IPS-18a (cell line): ENCODE results near the gene PRKAG1.

Source experiments
- H3K27ac ChIP-seq: one replicate; pipeline ENCODE4 v1.5.1; 2013; ENCODE audit warnings: low read length
- H3K27me3 ChIP-seq: one replicate; pipeline ENCODE4 v1.6.1; 2013; ENCODE audit warnings: mild to moderate bottlenecking, low read length; ENCODE audit not compliant: control insufficient read depth, insufficient read depth
- H3K36me3 ChIP-seq: one replicate; pipeline ENCODE4 v1.6.1; 2013; ENCODE audit warnings: low read depth, low read length; ENCODE audit not compliant: control insufficient read depth
- H3K4me1 ChIP-seq: one replicate; pipeline ENCODE4 v1.6.1; 2013; ENCODE audit warnings: low read depth, low read length; ENCODE audit not compliant: control insufficient read depth
- H3K4me3 ChIP-seq: one replicate; pipeline ENCODE4 v1.5.1; 2013; ENCODE audit warnings: low read length
- H3K9ac ChIP-seq: one replicate; pipeline ENCODE4 v1.6.1; 2013; ENCODE audit warnings: mild to moderate bottlenecking, low read length, moderate library complexity
- H3K9me3 ChIP-seq: one replicate; pipeline ENCODE4 v1.6.1; 2013; ENCODE audit warnings: low read depth, low read length; ENCODE audit not compliant: control insufficient read depth

The PRKAG1 gene

DNA sequence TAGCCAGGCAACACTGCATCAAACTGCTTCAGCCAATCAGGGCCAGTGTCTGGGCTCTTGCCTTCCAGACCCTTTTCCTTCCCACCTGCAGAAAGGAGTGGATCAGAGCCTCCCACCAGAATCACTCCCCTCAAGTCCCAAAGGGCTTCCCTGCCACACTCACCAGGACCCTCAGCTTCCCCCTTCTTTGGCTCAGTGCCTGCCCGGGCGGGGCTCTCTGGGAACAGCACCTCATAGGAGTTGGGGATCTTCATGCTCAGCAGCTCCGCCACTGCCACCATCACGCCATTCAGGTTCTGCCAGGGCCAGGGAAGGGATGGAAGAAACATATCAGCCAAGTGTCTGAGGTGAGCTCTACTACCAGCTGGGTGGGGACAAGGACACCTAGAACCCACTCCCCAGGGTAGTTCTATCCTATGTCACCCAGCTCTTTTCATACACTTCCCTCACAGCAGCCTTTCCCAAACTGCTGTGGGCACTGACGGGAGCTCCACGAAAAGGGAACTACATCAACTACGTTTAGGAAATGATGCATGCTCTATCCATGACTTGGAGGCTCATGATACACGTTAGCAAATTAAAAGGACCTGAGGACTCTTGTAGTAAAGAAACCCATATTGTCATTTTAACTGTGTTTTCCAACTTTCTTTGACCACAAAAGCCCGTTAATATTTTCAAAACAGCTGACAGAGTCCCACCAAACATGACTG lies 9.4 kb upstream of the PRKAG1 start:
- peaks cover 83% of the 10 kb centered on the region for H3K36me3 ChIP-seq
- no peaks in the 10 kb centered on the region for H3K27me3 ChIP-seq
- no peak overlapping the region for H3K4me3 ChIP-seq
- no peak overlapping the region for H3K9ac ChIP-seq
- H3K9me3 ChIP-seq = no peaks in the 10 kb centered on the region
- H3K4me1 ChIP-seq = no peaks in the 10 kb centered on the region
- no peak overlapping the region for H3K27ac ChIP-seq

DNA sequence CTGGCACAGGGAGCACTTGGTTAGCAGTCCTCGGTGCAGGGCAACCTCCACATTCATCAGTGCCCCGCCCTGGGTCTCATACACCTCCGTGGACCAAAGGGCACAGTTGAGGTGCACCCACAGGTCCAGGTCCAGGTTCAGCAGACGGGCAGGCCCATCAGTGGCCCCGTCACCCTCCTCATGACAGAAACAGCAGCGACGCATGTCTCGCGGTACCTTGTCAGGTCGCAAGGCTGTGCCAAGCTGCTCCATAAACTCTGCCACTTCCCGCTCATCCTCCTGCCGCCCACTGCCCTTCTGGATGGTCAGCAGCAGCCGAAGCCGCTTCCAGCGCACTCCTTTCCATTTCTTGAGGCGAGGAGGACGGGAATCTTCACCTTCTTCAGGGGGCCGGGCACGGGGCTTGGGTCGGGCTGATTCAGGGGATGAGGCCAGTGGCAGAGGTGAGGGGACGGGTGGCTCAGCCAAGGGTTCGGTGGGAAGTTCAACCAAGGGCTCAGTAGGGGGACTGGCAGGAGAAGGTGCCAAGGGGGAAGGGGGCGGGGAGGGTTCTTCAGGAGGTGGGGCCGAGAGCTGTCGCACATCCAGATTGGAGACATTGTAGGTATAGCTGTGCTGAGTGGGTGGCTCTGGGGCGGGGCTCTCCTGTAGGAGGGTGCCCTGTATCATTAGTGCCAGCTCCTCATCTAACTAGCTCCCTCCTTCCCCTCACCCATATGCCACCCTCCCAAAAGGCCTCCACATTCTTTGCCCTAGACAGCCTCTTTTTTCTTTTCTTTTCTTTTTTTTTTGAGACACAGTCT lies 8.3 kb upstream of the PRKAG1 start:
- H3K9ac ChIP-seq = no peak overlapping the region
- no peak overlapping the region for H3K27ac ChIP-seq
- no peaks in the 10 kb centered on the region for H3K9me3 ChIP-seq
- H3K36me3 ChIP-seq = peaks cover 82% of the 10 kb centered on the region
- no peaks in the 10 kb centered on the region for H3K4me1 ChIP-seq
- no peak overlapping the region for H3K4me3 ChIP-seq
- H3K27me3 ChIP-seq = no peaks in the 10 kb centered on the region

DNA sequence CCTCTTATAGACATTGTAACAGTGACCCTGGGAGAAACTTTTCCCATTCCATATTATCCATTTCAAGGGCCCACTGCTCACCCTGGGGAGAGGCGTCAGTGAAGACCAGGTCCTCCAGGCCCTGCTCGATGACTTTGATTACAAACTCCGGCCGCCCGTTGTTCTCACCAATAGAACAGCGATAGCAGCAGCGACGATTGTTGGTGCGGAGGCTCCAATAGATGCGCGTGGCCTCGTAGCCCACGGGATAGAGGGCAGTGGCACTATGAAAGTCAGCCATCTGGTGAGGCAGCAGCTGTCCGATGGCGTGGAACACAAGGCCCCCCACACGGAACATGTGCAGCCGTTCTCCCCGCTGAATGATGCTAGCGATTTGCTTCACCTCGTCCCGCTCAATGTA lies 7.5 kb upstream of the PRKAG1 start:
- H3K36me3 ChIP-seq = peaks cover 83% of the 10 kb centered on the region
- H3K4me1 ChIP-seq = no peaks in the 10 kb centered on the region

DNA sequence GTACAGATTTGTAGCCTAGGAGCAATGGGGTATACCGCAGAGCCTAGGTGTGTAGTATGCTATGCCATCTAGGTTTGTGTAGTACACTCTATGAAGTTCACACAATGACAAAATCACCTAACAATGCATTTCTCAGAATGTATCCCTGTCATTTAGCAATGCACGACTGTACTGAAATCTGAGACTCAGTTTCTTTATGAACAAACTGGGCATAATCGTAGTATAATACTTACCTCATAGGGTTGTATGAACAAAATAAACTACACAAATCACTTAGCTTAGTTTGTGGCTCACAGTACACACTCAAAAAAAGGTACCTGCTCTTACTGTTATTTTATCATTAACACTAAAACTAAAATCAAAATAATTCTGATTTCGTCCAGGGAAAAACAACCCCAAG lies 6.9 kb upstream of the PRKAG1 start:
- Histone ChIP-seq H3K9me3 (no peaks in the 10 kb centered on the region), H3K27ac (no peak overlapping the region), H3K27me3 (no peaks in the 10 kb centered on the region), H3K9ac (no peak overlapping the region), H3K4me1 (no peaks in the 10 kb centered on the region), H3K4me3 (no peak overlapping the region), H3K36me3 (peaks cover 81% of the 10 kb centered on the region)

More for the DNA sequence above, 7.5 kb upstream of the PRKAG1 start:
- Histone ChIP-seq H3K4me3 (no peak overlapping the region), H3K27ac (no peak overlapping the region), H3K9ac (no peak overlapping the region), H3K27me3 (no peaks in the 10 kb centered on the region), H3K9me3 (no peaks in the 10 kb centered on the region)

DNA sequence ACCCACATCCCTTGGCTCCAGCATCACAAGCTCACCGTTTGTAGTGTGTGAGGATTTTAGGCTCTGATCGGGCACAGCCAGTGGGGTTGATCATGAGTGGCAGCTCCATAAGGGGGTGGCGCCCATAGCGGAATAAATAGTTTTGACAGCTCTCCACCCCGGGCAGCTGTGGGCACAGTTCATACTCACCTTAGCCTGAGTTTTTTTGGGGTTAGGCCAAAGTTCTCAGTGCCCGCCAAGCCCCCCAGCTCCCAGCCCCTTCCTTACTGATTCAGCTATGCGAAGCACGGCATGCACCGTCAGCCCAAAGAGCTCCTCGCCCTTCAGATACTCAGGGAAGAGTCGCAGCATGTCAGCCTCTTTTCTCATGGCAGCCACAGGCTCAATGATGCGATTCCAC lies 6.0 kb upstream of the PRKAG1 start:
- no peaks in the 10 kb centered on the region for H3K27me3 ChIP-seq
- no peak overlapping the region for H3K27ac ChIP-seq
- peaks cover under 1% of the 10 kb centered on the region for H3K4me1 ChIP-seq
- H3K36me3 ChIP-seq = peaks cover 73% of the 10 kb centered on the region
- H3K9ac ChIP-seq = no peak overlapping the region
- H3K4me3 ChIP-seq = no peak overlapping the region
- H3K9me3 ChIP-seq = no peaks in the 10 kb centered on the region

DNA sequence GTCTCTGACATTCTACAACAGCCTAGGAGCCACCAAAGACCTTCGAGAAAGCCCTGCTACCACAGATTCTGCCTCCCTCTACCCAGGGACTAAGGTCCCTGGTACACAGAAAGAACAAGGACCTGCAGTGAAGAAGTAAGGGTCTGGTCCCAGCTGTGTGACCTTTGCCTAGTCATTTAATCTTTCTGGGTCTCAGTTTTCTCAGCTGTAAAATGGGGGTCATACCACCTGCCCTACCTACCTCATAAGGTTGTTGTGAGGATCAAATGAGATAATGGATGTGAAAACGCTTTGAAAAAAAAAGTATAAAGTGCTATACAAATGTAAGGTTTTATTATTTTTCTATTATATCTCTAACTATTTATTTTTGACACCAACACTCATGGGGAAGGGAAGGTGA lies 5.2 kb upstream of the PRKAG1 start:
- no peak overlapping the region for H3K27ac ChIP-seq
- H3K4me1 ChIP-seq = peaks cover 3% of the 10 kb centered on the region
- no peak overlapping the region for H3K9ac ChIP-seq
- no peaks in the 10 kb centered on the region for H3K9me3 ChIP-seq
- H3K27me3 ChIP-seq = no peaks in the 10 kb centered on the region
- peaks cover 66% of the 10 kb centered on the region for H3K36me3 ChIP-seq
- no peak overlapping the region for H3K4me3 ChIP-seq

DNA sequence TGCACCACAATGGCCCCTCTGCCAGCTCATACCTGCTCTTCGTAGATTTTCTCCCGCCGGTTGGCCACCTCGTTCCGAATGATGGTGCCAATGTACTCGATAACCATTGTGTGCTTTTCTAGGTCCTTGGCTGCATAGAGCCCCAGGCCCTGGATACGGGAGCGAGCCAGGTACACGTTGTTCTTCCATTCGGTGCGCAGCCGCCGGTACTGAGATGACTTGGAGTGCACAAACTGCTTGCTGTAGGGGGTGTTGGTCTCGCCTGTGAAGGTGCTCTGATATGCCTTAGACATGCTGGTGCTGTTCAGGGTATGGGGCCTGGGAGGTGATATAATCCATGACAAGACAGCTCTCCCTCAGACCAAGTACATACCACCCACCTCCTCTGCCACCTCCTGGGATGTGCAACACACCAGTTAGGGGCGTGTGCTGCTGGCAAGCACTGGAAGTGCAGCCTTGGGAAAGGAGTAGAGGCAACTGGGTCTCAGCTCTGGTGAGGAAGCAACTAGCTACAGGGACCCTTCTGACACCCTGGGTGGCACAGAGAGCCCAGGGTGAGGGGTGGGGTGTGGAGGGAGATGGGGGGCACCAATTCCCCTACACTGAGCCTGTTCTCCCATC lies 4.1 kb upstream of the PRKAG1 start:
- Histone ChIP-seq H3K36me3 (peaks cover 54% of the 10 kb centered on the region), H3K4me1 (peaks cover 6% of the 10 kb centered on the region), H3K27ac (no peak overlapping the region), H3K9me3 (no peaks in the 10 kb centered on the region), H3K4me3 (no peak overlapping the region), H3K9ac (no peak overlapping the region), H3K27me3 (no peaks in the 10 kb centered on the region)

DNA sequence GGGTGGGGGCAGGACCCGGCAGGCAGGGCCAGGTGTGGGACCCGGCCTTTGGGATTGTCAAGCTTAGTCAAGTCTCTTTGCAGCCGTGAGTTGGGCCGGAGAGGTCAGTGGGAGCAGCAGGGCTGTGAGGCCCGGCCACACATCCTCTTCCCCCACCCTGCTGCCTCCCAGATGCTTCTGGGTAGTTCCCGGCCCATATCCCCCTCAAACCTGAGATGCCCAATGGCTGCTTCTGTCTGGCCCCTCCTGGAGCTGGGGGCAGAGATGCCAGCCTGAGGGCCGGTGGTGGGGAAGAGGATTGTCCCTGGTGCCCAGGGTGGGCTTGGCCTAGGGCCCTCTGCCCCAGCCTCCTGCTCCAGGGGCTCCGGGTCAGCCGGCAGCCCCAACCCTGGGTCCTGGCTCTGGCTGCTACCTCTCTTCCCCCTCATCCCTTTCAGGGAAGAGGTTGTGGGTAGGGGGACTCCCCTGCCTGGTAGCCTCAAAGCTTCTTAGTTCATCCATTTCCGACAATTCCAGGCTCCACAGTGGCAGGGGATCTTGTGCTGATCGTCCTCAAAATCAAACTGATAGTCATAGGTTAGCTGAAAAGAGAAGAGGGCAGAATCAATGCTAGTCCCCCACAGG lies 2.8 kb upstream of the PRKAG1 start:
- no peaks in the 10 kb centered on the region for H3K9me3 ChIP-seq
- H3K9ac ChIP-seq = no peak overlapping the region
- H3K27me3 ChIP-seq = no peaks in the 10 kb centered on the region
- H3K27ac ChIP-seq = no peak overlapping the region
- H3K4me1 ChIP-seq = peaks cover 9% of the 10 kb centered on the region
- H3K4me3 ChIP-seq = no peak overlapping the region
- H3K36me3 ChIP-seq = peaks cover 46% of the 10 kb centered on the region

DNA sequence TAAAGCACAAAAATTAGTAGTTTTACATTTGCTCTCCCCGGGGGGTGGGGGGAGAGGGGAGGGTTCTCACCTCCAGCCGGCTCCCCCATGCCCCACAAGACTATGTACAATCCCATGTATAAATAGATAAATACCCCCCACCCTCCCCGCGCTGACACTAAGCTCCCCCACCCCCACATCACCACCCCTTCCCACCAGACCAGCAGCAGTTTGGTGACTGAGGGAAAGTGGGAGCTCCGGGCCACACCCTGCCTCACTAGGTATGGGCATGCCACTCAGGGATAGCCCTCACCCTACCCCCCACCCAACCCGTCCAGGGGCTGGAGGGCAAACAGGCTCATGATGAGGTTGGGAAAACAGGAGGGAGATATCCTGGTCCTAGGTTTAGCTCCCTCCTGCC lies 1.9 kb upstream of the PRKAG1 start:
- no peak overlapping the region for H3K27ac ChIP-seq
- H3K9me3 ChIP-seq = no peaks in the 10 kb centered on the region
- H3K4me3 ChIP-seq = no peak overlapping the region
- H3K36me3 ChIP-seq = peaks cover 37% of the 10 kb centered on the region
- H3K9ac ChIP-seq = no peak overlapping the region
- H3K4me1 ChIP-seq = peaks cover 9% of the 10 kb centered on the region
- no peaks in the 10 kb centered on the region for H3K27me3 ChIP-seq

DNA sequence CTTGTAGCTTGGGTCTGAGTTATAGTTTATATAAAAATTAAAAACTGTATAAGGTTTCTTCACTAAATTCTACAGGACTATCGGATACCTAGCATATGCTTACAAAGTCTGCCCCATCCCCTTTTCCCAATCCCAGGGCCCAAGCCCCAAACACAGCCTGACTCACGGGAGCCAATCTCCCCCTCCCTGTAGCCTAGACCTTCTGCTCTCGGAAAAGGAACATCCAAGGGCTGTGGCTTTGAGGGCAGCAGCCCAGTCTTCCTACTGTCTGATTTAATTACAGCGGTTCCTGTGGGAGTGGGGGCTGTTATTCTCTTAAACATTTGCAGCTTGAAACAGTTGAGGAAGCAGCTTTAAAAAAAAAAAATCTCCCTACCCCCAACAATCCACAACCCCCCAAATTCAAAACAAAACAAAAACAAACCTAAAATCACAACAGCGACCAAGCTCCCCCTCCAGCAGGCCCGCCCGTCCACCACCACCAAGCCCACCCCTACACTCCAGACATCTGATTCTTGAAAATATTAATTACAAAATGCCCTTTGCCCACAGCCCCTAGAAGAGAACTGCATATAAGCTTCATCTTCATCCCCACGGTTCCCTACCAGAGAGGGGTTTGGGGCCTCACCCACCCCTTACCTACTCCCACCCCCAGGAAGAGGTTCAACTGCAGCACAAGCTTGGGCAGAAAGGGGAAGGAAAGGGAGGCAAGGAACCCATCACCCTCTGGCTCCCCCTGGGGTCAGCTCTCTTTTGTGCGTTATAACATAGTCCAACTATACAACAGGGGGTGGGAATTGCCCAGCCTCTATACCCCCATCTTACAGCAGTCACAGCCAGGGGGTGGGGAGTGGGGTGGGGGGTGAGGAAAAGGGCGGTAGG lies 1.1 kb upstream of the PRKAG1 start:
- peak overlapping the region; percentile 76 for H3K9ac ChIP-seq
- peaks cover 29% of the 10 kb centered on the region for H3K36me3 ChIP-seq
- no peaks in the 10 kb centered on the region for H3K9me3 ChIP-seq
- peak overlapping the region; percentile 24 for H3K27ac ChIP-seq
- peak overlapping the region; percentile 83 for H3K4me3 ChIP-seq
- H3K4me1 ChIP-seq = peaks cover 9% of the 10 kb centered on the region
- no peaks in the 10 kb centered on the region for H3K27me3 ChIP-seq

DNA sequence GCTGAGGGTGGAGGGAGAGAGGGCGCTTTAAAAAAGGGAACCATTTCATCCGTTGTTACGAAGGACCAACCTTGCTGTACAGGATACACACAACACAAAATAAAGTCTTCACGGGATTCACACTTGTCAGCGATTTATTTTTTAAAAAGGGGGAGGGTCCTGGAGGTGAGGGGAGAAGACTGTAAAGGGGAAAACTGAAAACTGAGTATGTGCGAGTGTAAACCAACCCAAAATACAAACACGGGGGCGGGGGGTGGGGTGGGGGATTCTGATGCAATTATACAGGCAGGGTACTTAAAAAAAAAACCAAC lies 499 bp upstream of the PRKAG1 start:
- H3K27me3 ChIP-seq = no peaks in the 10 kb centered on the region
- H3K9ac ChIP-seq = peak overlapping the region; percentile 76
- H3K4me3 ChIP-seq = peak overlapping the region; percentile 83
- H3K9me3 ChIP-seq = no peaks in the 10 kb centered on the region
- H3K4me1 ChIP-seq = peaks cover 9% of the 10 kb centered on the region
- peaks cover 23% of the 10 kb centered on the region for H3K36me3 ChIP-seq
- peak overlapping the region; percentile 50 for H3K27ac ChIP-seq
